ENCODE data around the gene BANF2. TPM values are rescaled to one million over a fixed set of nuclear protein-coding genes. Genes with fewer than 3 reads are reported as not detected.

The BANF2 gene
- total RNA-seq, 6 experiments from 2014 or later, result not detected

- H3K27ac ChIP-seq, result peak overlapping the region in 2 of 3 donors; percentile 2 to 63
- H3K4me3 ChIP-seq, result no peak overlapping the region
- peaks cover 0 to 43% (median 21%) of the 10 kb centered on the region in 4 donors for H3K4me1 ChIP-seq
- no peaks in the 10 kb centered on the region for H3K9me3 ChIP-seq
- 48% methylated on average over 10 of the region's 13 CpGs for WGBS (ENCODE audit: insufficient coverage, low coverage, low lambda C conversion rate, missing lambda C conversion rate)
- intact Hi-C loops (cut with DNase I), result no loop called here
- ATAC-seq, result peak in 2 of 4 donors; percentile 34 to 44
- peak in 1 of 3 donors; percentile 39 for DNase-seq
- H3K27me3 ChIP-seq, result no peaks in the 10 kb centered on the region
- peaks cover 0 to 11% (median 7%) of the 10 kb centered on the region in 4 donors for H3K36me3 ChIP-seq
- TF ChIP-seq CTCF (IDR thresholded peaks at IDR 0.05) (no peak), POLR2A (IDR thresholded peaks at IDR 0.05) (no peak)
Observed at GRCh38 chr20:17663040-17663399, 36.7 kb upstream of the BANF2 start.

- peak overlapping the region in 1 of 3 donors; percentile 63 for H3K27ac ChIP-seq
Observed at GRCh38 chr20:17663486-17663885, 36.3 kb upstream of the BANF2 start.

GRCh38 chr20:17664025-17664633, 35.6 kb upstream of the BANF2 start:
- Histone ChIP-seq H3K27ac (peak overlapping the region in 1 of 3 donors; percentile 63), H3K4me3 (no peak overlapping the region), H3K9me3 (no peaks in the 10 kb centered on the region), H3K36me3 (peaks cover 0 to 11% (median 2%) of the 10 kb centered on the region in 4 donors), H3K4me1 (peaks cover 0 to 43% (median 21%) of the 10 kb centered on the region in 4 donors), H3K27me3 (no peaks in the 10 kb centered on the region)
- peak in 1 of 3 donors; percentile 8 for DNase-seq
- ATAC-seq, result no peak
- 79% methylated on average over 11 of the region's 11 CpGs for WGBS (ENCODE audit: insufficient coverage, low coverage, low lambda C conversion rate, missing lambda C conversion rate)
- TF ChIP-seq POLR2A (IDR thresholded peaks at IDR 0.05) (no peak), CTCF (IDR thresholded peaks at IDR 0.05) (no peak)
- intact Hi-C loops (cut with DNase I), result no loop called here

More at GRCh38 chr20:17663486-17663885, 36.3 kb upstream of the BANF2 start:
- WGBS (ENCODE audit: insufficient coverage, low coverage, low lambda C conversion rate, missing lambda C conversion rate), result 55% methylated on average over 3 of the region's 5 CpGs
- no peaks in the 10 kb centered on the region for H3K9me3 ChIP-seq
- peak in 1 of 4 donors; percentile 17 for ATAC-seq
- H3K4me3 ChIP-seq, result no peak overlapping the region
- peaks cover 0 to 6% (median 3%) of the 10 kb centered on the region in 4 donors for H3K36me3 ChIP-seq
- no peaks in the 10 kb centered on the region for H3K27me3 ChIP-seq
- no peak for TF ChIP-seq CTCF (IDR thresholded peaks at IDR 0.05)
- H3K4me1 ChIP-seq, result peaks cover 0 to 43% (median 21%) of the 10 kb centered on the region in 4 donors
- intact Hi-C loops (cut with DNase I), result no loop called here
- peak in 1 of 3 donors; percentile 14 for DNase-seq

- ATAC-seq (no peak), DNase-seq (peak in 1 of 3 donors; percentile 3)
- H3K27me3 ChIP-seq, result no peaks in the 10 kb centered on the region
- peaks cover 0 to 43% (median 21%) of the 10 kb centered on the region in 4 donors for H3K4me1 ChIP-seq
- TF ChIP-seq CTCF (IDR thresholded peaks at IDR 0.05) (no peak), POLR2A (IDR thresholded peaks at IDR 0.05) (no peak)
- intact Hi-C loops (cut with DNase I), result no loop called here
- no peak overlapping the region for H3K27ac ChIP-seq
- H3K36me3 ChIP-seq, result peaks cover 0 to 12% (median 2%) of the 10 kb centered on the region in 4 donors
- WGBS (ENCODE audit: insufficient coverage, low coverage, low lambda C conversion rate, missing lambda C conversion rate), result 85% methylated on average over 2 of the region's 2 CpGs
- H3K9me3 ChIP-seq, result no peaks in the 10 kb centered on the region
- no peak overlapping the region for H3K4me3 ChIP-seq
Observed at GRCh38 chr20:17665756-17666155, 34.0 kb upstream of the BANF2 start.
